Right lobe of liver (tissue), 5 donors: ENCODE measurements around the gene SIK2. TPM values are rescaled to one million over a fixed set of nuclear protein-coding genes. Genes with fewer than 3 reads are reported as not detected.

Source experiments
- total RNA-seq, 6 experiments: library from RNA; depleted of rRNA in 2 of 6; stranded (reverse); fragments of >200 nt in 2 of 6; fragmentation: NEBNext Ultra II Directional in 3 of 6; extraction: Animal tissue kit (Norgen Biotek cat#: 25700) in 3 of 6; gene quantifications; one replicate each; pipeline versions ENCODE4 v1.1.0 to v1.2.4, GENCODE V29; 2016 to 2023
- donor health status: DM: no; HTN: no; CAD: no.
- donor health status: DM: no; HTN: no; CAD: no.
- donor health status: DM: no; HTN: yes; CAD: no.
- donor health status: DM: no; HTN: yes; CAD: no.

SIK2 gene
- total RNA-seq, 6 experiments from 2014 or later = 15.4 to 39.5 (median 26.4) TPM

Other genes with a start within 250 kb of the SIK2 start
- 1 to 10 TPM in 2 of 6 experiments, under 1 TPM in 4; 0.06 to 2.4 (median 0.63) TPM for gene POU2AF1, start 223.2 kb upstream of the SIK2 start, total RNA-seq
- gene BTG4, start 90.1 kb upstream of the SIK2 start, total RNA-seq = not detected
- gene HOATZ, start 87.7 kb upstream of the SIK2 start, total RNA-seq = not detected
- 1 to 10 TPM in 1 of 6 experiments, under 1 TPM in 5; 0.19 to 2.0 (median 0.59) TPM for gene LAYN, start 61.7 kb upstream of the SIK2 start, total RNA-seq
- gene PPP2R1B, start 163.9 kb downstream of the SIK2 start, total RNA-seq = 100 to 1,000 TPM in 1 of 6 experiments, 10 to 100 TPM in 5; 44.5 to 150 (median 59.6) TPM